ENCODE results near the gene CSF1R.

DNA sequence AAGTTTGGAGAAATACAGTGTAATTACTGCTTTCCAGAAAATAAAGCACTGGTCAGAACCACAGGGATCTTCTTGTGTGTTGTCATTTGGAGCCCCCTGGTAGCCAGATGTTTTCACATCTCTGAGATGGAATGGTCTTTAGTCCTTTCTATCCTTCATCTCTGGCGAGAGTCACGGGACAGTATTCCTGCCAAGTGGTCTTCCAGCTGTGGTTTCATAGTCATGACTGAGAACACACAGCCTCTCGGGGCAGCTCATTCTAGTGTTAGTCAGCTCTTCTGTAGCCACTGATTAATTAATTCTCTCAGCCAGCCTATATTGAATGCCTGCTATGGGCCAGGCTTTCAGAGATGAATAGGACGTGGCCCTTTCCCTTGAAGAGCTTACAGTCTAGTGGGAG is 51.7 kb downstream of the CSF1R start:
- no peak for TF ChIP-seq EZH2 (IDR thresholded peaks at IDR 0.05; ENCODE audit: borderline replicate concordance, low read depth, low read length, severe bottlenecking)
- TF ChIP-seq, protein P1, sequence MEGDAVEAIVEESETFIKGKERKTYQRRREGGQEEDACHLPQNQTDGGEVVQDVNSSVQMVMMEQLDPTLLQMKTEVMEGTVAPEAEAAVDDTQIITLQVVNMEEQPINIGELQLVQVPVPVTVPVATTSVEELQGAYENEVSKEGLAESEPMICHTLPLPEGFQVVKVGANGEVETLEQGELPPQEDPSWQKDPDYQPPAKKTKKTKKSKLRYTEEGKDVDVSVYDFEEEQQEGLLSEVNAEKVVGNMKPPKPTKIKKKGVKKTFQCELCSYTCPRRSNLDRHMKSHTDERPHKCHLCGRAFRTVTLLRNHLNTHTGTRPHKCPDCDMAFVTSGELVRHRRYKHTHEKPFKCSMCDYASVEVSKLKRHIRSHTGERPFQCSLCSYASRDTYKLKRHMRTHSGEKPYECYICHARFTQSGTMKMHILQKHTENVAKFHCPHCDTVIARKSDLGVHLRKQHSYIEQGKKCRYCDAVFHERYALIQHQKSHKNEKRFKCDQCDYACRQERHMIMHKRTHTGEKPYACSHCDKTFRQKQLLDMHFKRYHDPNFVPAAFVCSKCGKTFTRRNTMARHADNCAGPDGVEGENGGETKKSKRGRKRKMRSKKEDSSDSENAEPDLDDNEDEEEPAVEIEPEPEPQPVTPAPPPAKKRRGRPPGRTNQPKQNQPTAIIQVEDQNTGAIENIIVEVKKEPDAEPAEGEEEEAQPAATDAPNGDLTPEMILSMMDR (IDR thresholded peaks at IDR 0.05; ENCODE audit: borderline replicate concordance, extremely low read depth, low read length, poor library complexity, severe bottlenecking): no peak
